Measurements from ENCODE around the gene TMEM86A. TPM values are rescaled to one million over a fixed set of nuclear protein-coding genes. Genes with fewer than 3 reads are reported as not detected.

TMEM86A gene
- total and polyA plus RNA-seq, 2 of the 8 experiments (the other 6 are each of a cell fraction or from before 2014, with no cell fraction given) = 1.5 to 1.7 TPM

GRCh38 chr11:18752502-18752901 lies 53.9 kb downstream of the TMEM86A start:
- Histone ChIP-seq H3K4me1 (replicated peaks in 1 of 4; ENCODE audit: control insufficient read depth in 3 of 4, insufficient read depth in 4 of 4, low read length in 3 of 4) (peaks cover 0 to 8% (median 4%) of the 10 kb centered on the region in 4 experiments; a peak in 4 of 7 replicates), H4K91ac (replicated peaks; ENCODE audit: insufficient read length, low read length) (no peak overlapping the region), H4K20me1 (replicated peaks in 1 of 2; ENCODE audit: control insufficient read depth in 1 of 2, insufficient read depth in 2 of 2, low read length in 2 of 2) (no peaks in the 10 kb centered on the region), H2BK120ac (replicated peaks; ENCODE audit: low read depth, low read length) (no peak overlapping the region), H3K36me3 (ENCODE audit: control insufficient read depth in 2 of 4, insufficient read depth in 4 of 4, low read length in 3 of 4) (no peaks in the 10 kb centered on the region), H3K9ac (replicated peaks in 1 of 4; ENCODE audit: extremely low read depth in 1 of 4, low read depth in 3 of 4, low read length in 3 of 4) (no peak overlapping the region), H2BK20ac (ENCODE audit: low read length) (no peak overlapping the region), H3K27ac (ENCODE audit: low read depth, low read length) (no peak overlapping the region), H2BK5ac (ENCODE audit: low read depth, low read length) (no peak overlapping the region), H3K14ac (ENCODE audit: insufficient read length) (no peak overlapping the region), H3K9me3 (ENCODE audit: insufficient read depth in 2 of 2, low read depth in 1 of 2, low read length in 1 of 2) (no peaks in the 10 kb centered on the region), H2AFZ (ENCODE audit: low read length) (no peak overlapping the region), H3K79me2 (ENCODE audit: control insufficient read depth in 1 of 2, insufficient read depth in 2 of 2, low read length in 2 of 2) (no peaks in the 10 kb centered on the region), H3K4me3 (ENCODE audit: extremely low read depth in 1 of 4, insufficient read depth in 2 of 4, low read depth in 3 of 4, low read length in 4 of 4) (no peak overlapping the region), H4K5ac (ENCODE audit: insufficient read length, low read depth, low read length) (no peak overlapping the region), H3K4ac (replicated peaks; ENCODE audit: insufficient read length, low read depth, low read length) (no peak overlapping the region), H3K79me1 (ENCODE audit: low read depth, low read length) (no peaks in the 10 kb centered on the region), H3K18ac (ENCODE audit: extremely low read depth, low read length) (no peak overlapping the region), H3K23me2 (ENCODE audit: low read depth, low read length) (no peaks in the 10 kb centered on the region), H3K23ac (ENCODE audit: insufficient read length) (no peak overlapping the region), H4K8ac (ENCODE audit: extremely low read depth, insufficient read depth, low read length) (no peak overlapping the region), H2AK5ac (ENCODE audit: low read depth, low read length) (no peak overlapping the region), H2BK15ac (ENCODE audit: low read length) (no peak overlapping the region), H2BK12ac (ENCODE audit: low read depth, low read length) (no peak overlapping the region), H3K4me2 (ENCODE audit: insufficient read depth in 1 of 2, low read depth in 2 of 2, low read length in 2 of 2) (no peak overlapping the region), H3K27me3 (replicated peaks in 1 of 4; ENCODE audit: control insufficient read depth in 3 of 4, extremely low read depth in 1 of 4, insufficient read depth in 3 of 4, low read length in 3 of 4) (no peaks in the 10 kb centered on the region), H3K56ac (replicated peaks; ENCODE audit: insufficient read length, low read depth, low read length) (no peak overlapping the region)
- ChIA-PET POLR2A (ENCODE audit: partially characterized antibody) (no interaction called here), CTCF (ENCODE audit: partially characterized antibody) (interaction anchor here (0.6 to 4.0 kb wide), 3 partner anchors 11 to 23 kb away, joined by 3 to 27 read pairs (median 4); no protein-coding TSS in a partner anchor)
- 52% methylated on average over 3 of the region's 3 CpGs; no CpG with 5 or more reads in 1 of the 2 experiments for WGBS, 2 experiments (ENCODE audit: extremely low coverage in 1 of 2, insufficient coverage in 1 of 2, insufficient read length in 1 of 2, insufficient replicate concordance in 2 of 2, low coverage in 1 of 2, low lambda C conversion rate in 2 of 2, missing lambda C conversion rate in 1 of 2)
- no peak for FAIRE-seq
- DNase-seq (ENCODE audit: low read depth in 1 of 2, low spot score in 2 of 2) = no peak
- no peak for TF ChIP-seq GTF2F1 (IDR thresholded peaks at IDR 0.05; ENCODE audit: borderline replicate concordance, low read depth, low read length)
- TF ChIP-seq SIN3A (conservative IDR thresholded peaks at IDR 0.05 in 1 of 2, IDR thresholded peaks at IDR 0.05 in 1 of 2; ENCODE audit: low read depth in 1 of 2, low read length in 2 of 2) = no peak
- no peak for TF ChIP-seq POLR2AphosphoS5 (IDR thresholded peaks at IDR 0.05; ENCODE audit: low read depth, low read length)
- TF ChIP-seq ATF2 (IDR thresholded peaks at IDR 0.05; ENCODE audit: low read length) = no peak
- TF ChIP-seq CEBPB (IDR thresholded peaks at IDR 0.05; ENCODE audit: low read depth, low read length) = no peak
- no peak for TF ChIP-seq CREB1 (IDR thresholded peaks at IDR 0.05)
- TF ChIP-seq CBX8 (IDR thresholded peaks at IDR 0.05; ENCODE audit: borderline replicate concordance, low read depth, low read length) = no peak
- no peak for TF ChIP-seq RAD21 (IDR thresholded peaks at IDR 0.05 in 1 of 2, conservative IDR thresholded peaks at IDR 0.05 in 1 of 2; ENCODE audit: low read depth in 2 of 2, low read length in 2 of 2)
- no peak for TF ChIP-seq SRF (IDR thresholded peaks at IDR 0.05; ENCODE audit: low read depth, low read length)
- no peak for TF ChIP-seq RBBP5 (IDR thresholded peaks at IDR 0.05; ENCODE audit: borderline replicate concordance, low read depth, low read length)
- TF ChIP-seq KDM5A (IDR thresholded peaks at IDR 0.05; ENCODE audit: low read length) = no peak
- no peak for TF ChIP-seq SP4 (IDR thresholded peaks at IDR 0.05; ENCODE audit: low read length)
- TF ChIP-seq POLR2A (IDR thresholded peaks at IDR 0.05; ENCODE audit: control extremely low read depth in 1 of 2, low read depth in 2 of 2, low read length in 2 of 2) = no peak
- no peak for TF ChIP-seq SP2 (IDR thresholded peaks at IDR 0.05; ENCODE audit: low read length)
